A673 (cell line): ENCODE results near the gene LIG3.
"Not testable (repeated sequence)": the region's sequence is repeated elsewhere in the genome, so short reads cannot be mapped to it uniquely, and the experiment has no call there.

Source experiments
- EZH2 ChIP-seq: fragments of 200-600 bp; sonication (generic); IDR thresholded peaks from 2 replicates; pipeline ENCODE4 v1.6.1; 2017; ENCODE audit warnings: borderline replicate concordance, low read depth, mild to moderate bottlenecking, mixed read lengths, antibody characterized with exemption, low read length; ENCODE audit not compliant: poor library complexity, severe bottlenecking
- TF ChIP-seq, protein P1 (sequence below): fragments of 300-800, 200-600 bp; sonication (generic); conservative IDR thresholded peaks from 2 replicates; pipeline ENCODE4 v1.5.1; 2017; ENCODE audit warnings: low read depth, mild to moderate bottlenecking, antibody characterized with exemption, low read length, moderate library complexity, mixed read lengths

DNA sequence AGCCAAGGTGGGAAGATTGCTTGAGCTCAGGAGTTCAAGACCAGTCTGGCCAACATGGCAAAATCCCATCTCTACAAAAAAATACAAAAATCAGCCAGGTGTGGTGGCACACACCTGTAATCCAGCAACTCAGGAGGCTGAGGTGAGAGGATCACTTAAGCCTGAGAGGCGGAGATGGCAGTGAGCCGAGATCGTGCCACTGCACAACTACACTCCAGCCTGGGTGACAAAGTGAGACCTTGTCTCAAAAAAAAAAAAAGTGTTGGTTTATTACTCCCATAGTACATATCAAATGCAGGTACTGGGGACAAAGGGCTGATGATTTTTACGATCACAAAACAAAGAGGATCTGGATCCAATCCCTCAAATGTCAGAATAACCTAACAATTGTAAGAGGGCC lies 47.8 kb downstream of the LIG3 start:
- TF ChIP-seq, protein P1, sequence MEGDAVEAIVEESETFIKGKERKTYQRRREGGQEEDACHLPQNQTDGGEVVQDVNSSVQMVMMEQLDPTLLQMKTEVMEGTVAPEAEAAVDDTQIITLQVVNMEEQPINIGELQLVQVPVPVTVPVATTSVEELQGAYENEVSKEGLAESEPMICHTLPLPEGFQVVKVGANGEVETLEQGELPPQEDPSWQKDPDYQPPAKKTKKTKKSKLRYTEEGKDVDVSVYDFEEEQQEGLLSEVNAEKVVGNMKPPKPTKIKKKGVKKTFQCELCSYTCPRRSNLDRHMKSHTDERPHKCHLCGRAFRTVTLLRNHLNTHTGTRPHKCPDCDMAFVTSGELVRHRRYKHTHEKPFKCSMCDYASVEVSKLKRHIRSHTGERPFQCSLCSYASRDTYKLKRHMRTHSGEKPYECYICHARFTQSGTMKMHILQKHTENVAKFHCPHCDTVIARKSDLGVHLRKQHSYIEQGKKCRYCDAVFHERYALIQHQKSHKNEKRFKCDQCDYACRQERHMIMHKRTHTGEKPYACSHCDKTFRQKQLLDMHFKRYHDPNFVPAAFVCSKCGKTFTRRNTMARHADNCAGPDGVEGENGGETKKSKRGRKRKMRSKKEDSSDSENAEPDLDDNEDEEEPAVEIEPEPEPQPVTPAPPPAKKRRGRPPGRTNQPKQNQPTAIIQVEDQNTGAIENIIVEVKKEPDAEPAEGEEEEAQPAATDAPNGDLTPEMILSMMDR: not testable (repeated sequence)
- not testable (repeated sequence) for TF ChIP-seq EZH2
